ENCODE results near the gene ARHGAP26. TPM values are rescaled to one million over a fixed set of nuclear protein-coding genes. Genes with fewer than 3 reads are reported as not detected.
A peak's percentile ranks its signal among the peaks of the same experiment; 100 is the strongest.

ARHGAP26 gene
- total RNA-seq, 1 donor from 2014 or later, result 20.0 TPM

- DNase-seq (ENCODE audit: low spot score), result peak; percentile 45
- intact Hi-C loops (cut with micrococcal nuclease), result loop anchor here (1.0 to 10.0 kb wide), 6 partner anchors 8 to 465 kb away; no protein-coding TSS in a partner anchor
- Mint-ChIP-seq H3K27me3 (ENCODE audit: insufficient read depth) (no peaks in the 10 kb centered on the region), H3K27ac (peak overlapping the region; percentile 87), H3K36me3 (ENCODE audit: low read depth) (peaks cover 6% of the 10 kb centered on the region), H3K4me1 (ENCODE audit: low read depth) (peaks cover 41% of the 10 kb centered on the region), H3K9me3 (no peaks in the 10 kb centered on the region), H3K4me3 (peak overlapping the region; percentile 43)
Observed at GRCh38 chr5:143229896-143230675, 459.9 kb downstream of the ARHGAP26 start.

- no peak for DNase-seq (ENCODE audit: low spot score)
- intact Hi-C loops (cut with micrococcal nuclease), result loop anchor here (1.0 to 2.0 kb wide), 4 partner anchors 8 to 128 kb away; no protein-coding TSS in a partner anchor
- Mint-ChIP-seq H3K27me3 (ENCODE audit: insufficient read depth) (no peaks in the 10 kb centered on the region), H3K4me1 (ENCODE audit: low read depth) (peaks cover 41% of the 10 kb centered on the region), H3K27ac (no peak overlapping the region), H3K9me3 (no peaks in the 10 kb centered on the region), H3K4me3 (no peak overlapping the region), H3K36me3 (ENCODE audit: low read depth) (peaks cover 6% of the 10 kb centered on the region)
Observed at GRCh38 chr5:143230676-143230996, 460.5 kb downstream of the ARHGAP26 start.

- intact Hi-C loops (cut with micrococcal nuclease), result loop anchor here (2.0 kb wide), 1 partner anchor 119 kb away; no protein-coding TSS in a partner anchor
- H3K9me3 Mint-ChIP-seq, result no peaks in the 10 kb centered on the region
- H3K36me3 Mint-ChIP-seq (ENCODE audit: low read depth), result peaks cover 6% of the 10 kb centered on the region
Observed at GRCh38 chr5:143231416-143231815, 461.2 kb downstream of the ARHGAP26 start.

GRCh38 chr5:143231973-143232812, 462.0 kb downstream of the ARHGAP26 start:
- Mint-ChIP-seq H3K4me3 (no peak overlapping the region), H3K27me3 (ENCODE audit: insufficient read depth) (no peaks in the 10 kb centered on the region), H3K4me1 (ENCODE audit: low read depth) (peaks cover 34% of the 10 kb centered on the region), H3K27ac (no peak overlapping the region), H3K36me3 (ENCODE audit: low read depth) (peaks cover 6% of the 10 kb centered on the region), H3K9me3 (no peaks in the 10 kb centered on the region)
- no peak for DNase-seq (ENCODE audit: low spot score)
- intact Hi-C loops (cut with micrococcal nuclease), result loop anchor here (2.0 kb wide), 1 partner anchor 119 kb away; no protein-coding TSS in a partner anchor

More at GRCh38 chr5:143231416-143231815, 461.2 kb downstream of the ARHGAP26 start:
- peaks cover 41% of the 10 kb centered on the region for H3K4me1 Mint-ChIP-seq (ENCODE audit: low read depth)
- no peak for DNase-seq (ENCODE audit: low spot score)
- no peak overlapping the region for H3K27ac Mint-ChIP-seq
- H3K4me3 Mint-ChIP-seq, result no peak overlapping the region
- H3K27me3 Mint-ChIP-seq (ENCODE audit: insufficient read depth), result no peaks in the 10 kb centered on the region

- H3K4me1 Mint-ChIP-seq (ENCODE audit: low read depth), result peaks cover 27% of the 10 kb centered on the region
- intact Hi-C loops (cut with micrococcal nuclease), result no loop called here
- H3K27me3 Mint-ChIP-seq (ENCODE audit: insufficient read depth), result no peaks in the 10 kb centered on the region
- H3K27ac Mint-ChIP-seq, result no peak overlapping the region
- no peak for DNase-seq (ENCODE audit: low spot score)
- no peak overlapping the region for H3K4me3 Mint-ChIP-seq
- H3K36me3 Mint-ChIP-seq (ENCODE audit: low read depth), result peaks cover 3% of the 10 kb centered on the region
- no peaks in the 10 kb centered on the region for H3K9me3 Mint-ChIP-seq
Observed at GRCh38 chr5:143233031-143233430, 462.9 kb downstream of the ARHGAP26 start.

GRCh38 chr5:143234162-143234842, 464.1 kb downstream of the ARHGAP26 start:
- no peaks in the 10 kb centered on the region for H3K27me3 Mint-ChIP-seq (ENCODE audit: insufficient read depth)
- intact Hi-C loops (cut with micrococcal nuclease), result no loop called here
- no peaks in the 10 kb centered on the region for H3K9me3 Mint-ChIP-seq
- H3K27ac Mint-ChIP-seq, result no peak overlapping the region
- H3K36me3 Mint-ChIP-seq (ENCODE audit: low read depth), result peaks cover 3% of the 10 kb centered on the region
- no peak overlapping the region for H3K4me3 Mint-ChIP-seq
- H3K4me1 Mint-ChIP-seq (ENCODE audit: low read depth), result peaks cover 20% of the 10 kb centered on the region
- DNase-seq (ENCODE audit: low spot score), result no peak

GRCh38 chr5:143235423-143235822, 465.2 kb downstream of the ARHGAP26 start:
- DNase-seq (ENCODE audit: low spot score), result no peak
- intact Hi-C loops (cut with micrococcal nuclease), result no loop called here
- Mint-ChIP-seq H3K27me3 (ENCODE audit: insufficient read depth) (no peaks in the 10 kb centered on the region), H3K36me3 (ENCODE audit: low read depth) (peaks cover 3% of the 10 kb centered on the region), H3K9me3 (no peaks in the 10 kb centered on the region), H3K27ac (no peak overlapping the region), H3K4me1 (ENCODE audit: low read depth) (peaks cover 9% of the 10 kb centered on the region), H3K4me3 (no peak overlapping the region)

- Mint-ChIP-seq H3K4me1 (ENCODE audit: low read depth) (no peaks in the 10 kb centered on the region), H3K27me3 (ENCODE audit: insufficient read depth) (no peaks in the 10 kb centered on the region), H3K36me3 (ENCODE audit: low read depth) (peaks cover 3% of the 10 kb centered on the region), H3K4me3 (no peak overlapping the region), H3K9me3 (no peaks in the 10 kb centered on the region), H3K27ac (no peak overlapping the region)
- no peak for DNase-seq (ENCODE audit: low spot score)
- intact Hi-C loops (cut with micrococcal nuclease), result no loop called here
Observed at GRCh38 chr5:143236682-143237081, 466.5 kb downstream of the ARHGAP26 start.

- H3K4me3 Mint-ChIP-seq, result no peak overlapping the region
- intact Hi-C loops (cut with micrococcal nuclease), result no loop called here
- H3K4me1 Mint-ChIP-seq (ENCODE audit: low read depth), result no peaks in the 10 kb centered on the region
- no peak overlapping the region for H3K27ac Mint-ChIP-seq
- no peaks in the 10 kb centered on the region for H3K9me3 Mint-ChIP-seq
- no peak for DNase-seq (ENCODE audit: low spot score)
- H3K27me3 Mint-ChIP-seq (ENCODE audit: insufficient read depth), result no peaks in the 10 kb centered on the region
- peaks cover 3% of the 10 kb centered on the region for H3K36me3 Mint-ChIP-seq (ENCODE audit: low read depth)
Observed at GRCh38 chr5:143237664-143238063, 467.5 kb downstream of the ARHGAP26 start.

- H3K36me3 Mint-ChIP-seq (ENCODE audit: low read depth), result peaks cover 3% of the 10 kb centered on the region
- DNase-seq (ENCODE audit: low spot score), result no peak
Observed at GRCh38 chr5:143238620-143239019, 468.4 kb downstream of the ARHGAP26 start.

GRCh38 chr5:143239882-143240518, 469.8 kb downstream of the ARHGAP26 start:
- intact Hi-C loops (cut with micrococcal nuclease), result no loop called here
- no peaks in the 10 kb centered on the region for H3K4me1 Mint-ChIP-seq (ENCODE audit: low read depth)
- DNase-seq (ENCODE audit: low spot score), result no peak

More at GRCh38 chr5:143238620-143239019, 468.4 kb downstream of the ARHGAP26 start:
- intact Hi-C loops (cut with micrococcal nuclease), result no loop called here
- Mint-ChIP-seq H3K27me3 (ENCODE audit: insufficient read depth) (no peaks in the 10 kb centered on the region), H3K9me3 (no peaks in the 10 kb centered on the region), H3K4me3 (no peak overlapping the region), H3K27ac (no peak overlapping the region), H3K4me1 (ENCODE audit: low read depth) (no peaks in the 10 kb centered on the region)

GRCh38 chr5:143241892-143242291, 471.7 kb downstream of the ARHGAP26 start:
- Mint-ChIP-seq H3K4me1 (ENCODE audit: low read depth) (no peaks in the 10 kb centered on the region), H3K4me3 (no peak overlapping the region), H3K36me3 (ENCODE audit: low read depth) (no peaks in the 10 kb centered on the region), H3K9me3 (peaks cover 10% of the 10 kb centered on the region), H3K27ac (no peak overlapping the region), H3K27me3 (ENCODE audit: insufficient read depth) (no peaks in the 10 kb centered on the region)
- DNase-seq (ENCODE audit: low spot score), result no peak
- intact Hi-C loops (cut with micrococcal nuclease), result no loop called here

More at GRCh38 chr5:143239882-143240518, 469.8 kb downstream of the ARHGAP26 start:
- Mint-ChIP-seq H3K9me3 (peaks cover 4% of the 10 kb centered on the region), H3K27ac (no peak overlapping the region), H3K4me3 (no peak overlapping the region), H3K36me3 (ENCODE audit: low read depth) (no peaks in the 10 kb centered on the region), H3K27me3 (ENCODE audit: insufficient read depth) (no peaks in the 10 kb centered on the region)

Measured in activated T-helper 1 cell treated with anti-CD3 and anti-CD28 coated beads, Interleukin-12 subunit alpha, Interleukin-12 subunit beta, Interleukin-2, Interleukin-4 antibody, amounts not matched to agents 30 ng/mL and 10 ng/mL and 1 ng/mL, durations not matched to agents 14 hours and 24 hours and 36 hours (primary cell).